H9 (cell line): ENCODE results near the gene ALPI. TPM values are rescaled to one million over a fixed set of nuclear protein-coding genes. Genes with fewer than 3 reads are reported as not detected.
A peak's percentile ranks its signal among the peaks of the same experiment; 100 is the strongest.

Experiments
- DNase-seq: peaks from one replicate; pipeline ENCODE4 v3.0.0-alpha.2; 2017
- H2AFZ ChIP-seq: one replicate; pipeline ENCODE4 v1.6.1; 2013; ENCODE audit warnings: mild to moderate bottlenecking, low read length, control low read depth, moderate library complexity
- H2AK5ac ChIP-seq: 2 replicates; pipeline ENCODE4 v1.6.1; 2013; ENCODE audit warnings: low read length, control low read depth, mixed read lengths; ENCODE audit not compliant: insufficient read length
- H2BK120ac ChIP-seq: one replicate; pipeline ENCODE4 v1.6.1; 2013; ENCODE audit warnings: low read depth, mild to moderate bottlenecking, low read length, control low read depth, inconsistent platforms; ENCODE audit not compliant: poor library complexity, severe bottlenecking
- H2BK12ac ChIP-seq: 2 replicates; pipeline ENCODE4 v1.6.1; 2013; ENCODE audit warnings: low read length, control low read depth, mixed read lengths, low read depth; ENCODE audit not compliant: insufficient read length
- H2BK15ac ChIP-seq: 2 replicates; pipeline ENCODE4 v1.6.1; 2013; ENCODE audit warnings: low read depth, low read length, control low read depth
- H2BK20ac ChIP-seq: one replicate; pipeline ENCODE4 v1.6.1; 2013; ENCODE audit warnings: low read depth, mild to moderate bottlenecking, low read length, control low read depth, inconsistent platforms; ENCODE audit not compliant: poor library complexity, severe bottlenecking
- H2BK5ac ChIP-seq: 2 replicates; pipeline ENCODE4 v1.6.1; 2013; ENCODE audit warnings: low read length, control low read depth, mixed read lengths; ENCODE audit not compliant: insufficient read length
- H3K14ac ChIP-seq: 2 replicates; pipeline ENCODE4 v1.6.1; 2013; ENCODE audit warnings: low read length, control low read depth; ENCODE audit not compliant: insufficient read depth
- H3K18ac ChIP-seq: 2 replicates; pipeline ENCODE4 v1.6.1; 2013; ENCODE audit warnings: low read depth, mild to moderate bottlenecking, mixed read lengths, low read length, control low read depth; ENCODE audit not compliant: insufficient read length
- H3K23ac ChIP-seq: 2 replicates; pipeline ENCODE4 v1.6.1; 2013; ENCODE audit warnings: low read length, control low read depth, mixed read lengths, low read depth; ENCODE audit not compliant: insufficient read length
- H3K23me2 ChIP-seq: 2 replicates; pipeline ENCODE4 v1.6.1; 2013; ENCODE audit warnings: low read depth, mild to moderate bottlenecking, mixed read lengths, low read length, control low read depth; ENCODE audit not compliant: insufficient read length, poor library complexity, severe bottlenecking
- H3K27ac ChIP-seq: 2 replicates; pipeline ENCODE4 v1.5.1; 2013; ENCODE audit warnings: low read length, control low read depth, mixed read lengths, low read depth; ENCODE audit not compliant: insufficient read length
- H3K27me3 ChIP-seq: 2 replicates; pipeline ENCODE4 v1.6.1; 2013; ENCODE audit warnings: low read length, control low read depth, inconsistent platforms; ENCODE audit not compliant: insufficient read depth
- H3K4ac ChIP-seq: 2 replicates; pipeline ENCODE4 v1.6.1; 2013; ENCODE audit warnings: low read depth, mild to moderate bottlenecking, control low read depth, inconsistent platforms, low read length, moderate library complexity
- H3K4me1 ChIP-seq: 2 replicates; pipeline ENCODE4 v1.6.1; 2013; ENCODE audit warnings: low read length, control low read depth, inconsistent platforms; ENCODE audit not compliant: insufficient read depth
- H3K4me2 ChIP-seq: 2 replicates; pipeline ENCODE4 v1.6.1; 2013; ENCODE audit warnings: low read length, control low read depth, mixed read lengths; ENCODE audit not compliant: insufficient read length, insufficient read depth
- H3K56ac ChIP-seq: 2 replicates; pipeline ENCODE4 v1.6.1; 2013; ENCODE audit warnings: low read depth, mild to moderate bottlenecking, mixed read lengths, low read length, control low read depth; ENCODE audit not compliant: insufficient read length
- H3K79me1 ChIP-seq: 2 replicates; pipeline ENCODE4 v1.6.1; 2013; ENCODE audit warnings: low read depth, mild to moderate bottlenecking, moderate library complexity, low read length, control low read depth, inconsistent platforms; ENCODE audit not compliant: insufficient read depth, poor library complexity, severe bottlenecking
- H3K79me2 ChIP-seq: 2 replicates; pipeline ENCODE4 v1.6.1; 2013; ENCODE audit warnings: low read length, control low read depth, inconsistent platforms; ENCODE audit not compliant: insufficient read depth
- H3K9ac ChIP-seq: 2 replicates; pipeline ENCODE4 v1.6.1; 2013; ENCODE audit warnings: low read length, control low read depth, mixed read lengths; ENCODE audit not compliant: insufficient read length; ENCODE audit errors: extremely low read depth
- H3K9me3 ChIP-seq: one replicate; pipeline ENCODE4 v1.6.1; 2013; ENCODE audit warnings: low read depth, low read length, inconsistent platforms; ENCODE audit not compliant: control insufficient read depth
- H3T11ph ChIP-seq: one replicate; pipeline ENCODE4 v1.6.1; 2013; ENCODE audit warnings: mild to moderate bottlenecking, low read length, control low read depth, inconsistent platforms
- H4K20me1 ChIP-seq: one replicate; pipeline ENCODE4 v1.6.1; 2013; ENCODE audit not compliant: control insufficient read depth, insufficient read length, insufficient read depth
- H4K5ac ChIP-seq: 2 replicates; pipeline ENCODE4 v1.6.1; 2013; ENCODE audit warnings: low read depth, mild to moderate bottlenecking, mixed read lengths, low read length, control low read depth; ENCODE audit not compliant: insufficient read length
- H4K8ac ChIP-seq: replicated peaks from 2 replicates; pipeline ENCODE4 v1.6.1; 2013; ENCODE audit warnings: low read length, control low read depth, mixed read lengths, low read depth; ENCODE audit not compliant: insufficient read length
- H4K91ac ChIP-seq: 2 replicates; pipeline ENCODE4 v1.6.1; 2013; ENCODE audit warnings: low read depth, mild to moderate bottlenecking, moderate library complexity, mixed read lengths, low read length, control low read depth; ENCODE audit not compliant: insufficient read length
- H3K27ac Mint-ChIP-seq, 3 experiments: 2 replicates in 2 of 3; 3 replicates in 1 of 3; pipeline ENCODE4 v1.8.0; 2020 to 2021; ENCODE audit warnings: mixed read lengths in 3 of 3, mild to moderate bottlenecking in 1 of 3, moderate library complexity in 1 of 3
- H3K27me3 Mint-ChIP-seq: 2 replicates; pipeline ENCODE4 v1.8.0; 2021; ENCODE audit warnings: low read depth, mild to moderate bottlenecking, moderate library complexity, mixed read lengths
- H3K36me3 Mint-ChIP-seq, 3 experiments: 2 replicates in 2 of 3; 3 replicates in 1 of 3; pipeline ENCODE4 v1.8.0; 2020 to 2021; ENCODE audit warnings: low read depth in 3 of 3, mixed read lengths in 3 of 3; ENCODE audit not compliant: insufficient read depth in 1 of 3
- H3K4me1 Mint-ChIP-seq, 2 experiments: 2 replicates each; pipeline ENCODE4 v1.8.0; 2020; ENCODE audit warnings: mixed read lengths in 2 of 2
- H3K4me3 Mint-ChIP-seq, 2 experiments: 2 replicates in 1 of 2; 3 replicates in 1 of 2; pipeline ENCODE4 v1.8.0; 2020 to 2021; ENCODE audit warnings: mild to moderate bottlenecking in 2 of 2, mixed read lengths in 2 of 2, moderate library complexity in 1 of 2
- H3K9me3 Mint-ChIP-seq, 2 experiments: 2 replicates in 1 of 2; 3 replicates in 1 of 2; pipeline ENCODE4 v1.8.0; 2020; ENCODE audit warnings: mild to moderate bottlenecking in 2 of 2, mixed read lengths in 2 of 2, moderate library complexity in 1 of 2
- CTCF ChIP-seq: fragments of 200-600 bp; sonication (generic); conservative IDR thresholded peaks from 3 replicates; pipeline ENCODE4 v1.8.0; 2021; ENCODE audit warnings: antibody characterized with exemption, mild to moderate bottlenecking
- WGBS: extraction: QIAGEN DNeasy Blood & Tissue Kit; methylation state at CpG from one replicate; pipeline ENCODE4 v1.1.7; 2013; ENCODE audit warnings: missing lambda C conversion rate, low lambda C conversion rate, mixed read lengths; ENCODE audit not compliant: insufficient read length; ENCODE audit errors: extremely low coverage; 5-methylcytosine and 5-hydroxymethylcytosine counted together
- total RNA-seq: library from RNA; stranded (reverse); gene quantifications from 2 replicates; pipeline ENCODE4 v1.2.1, GENCODE V29; 2021

Gene ALPI
- total RNA-seq, 1 experiment from 2014 or later = not detected

DNA sequence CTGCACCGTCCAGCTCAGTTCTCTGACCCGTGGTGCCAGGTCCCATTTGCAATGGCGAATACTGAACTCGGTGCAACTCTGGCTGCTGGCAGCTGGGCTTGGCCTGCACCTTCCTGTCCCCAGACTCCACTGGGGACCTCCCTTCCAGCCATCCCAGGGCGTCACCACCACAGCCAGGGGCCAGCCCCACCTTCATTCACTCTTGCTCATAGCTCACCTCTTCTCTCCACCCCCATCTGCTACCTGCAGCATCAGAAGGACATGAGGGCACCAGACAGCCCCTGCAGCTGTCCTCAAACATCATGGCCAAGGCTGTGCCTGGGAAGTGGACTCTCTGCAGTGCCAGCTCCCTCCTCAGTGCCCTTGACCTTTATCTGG lies 16.2 kb upstream of the ALPI start:
- WGBS = no CpG with 5 or more reads among the region's 5 CpGs
- H4K91ac ChIP-seq = no peak overlapping the region
- no peak overlapping the region for H3K56ac ChIP-seq
- H2AFZ ChIP-seq = no peak overlapping the region
- no peaks in the 10 kb centered on the region for H3K23me2 ChIP-seq
- no peak overlapping the region for H2BK20ac ChIP-seq
- no peaks in the 10 kb centered on the region for H3K9me3 ChIP-seq
- H3K79me1 ChIP-seq = no peaks in the 10 kb centered on the region
- H2BK120ac ChIP-seq = no peak overlapping the region
- H4K20me1 ChIP-seq = no peaks in the 10 kb centered on the region
- H3K79me2 ChIP-seq = no peaks in the 10 kb centered on the region
- no peak overlapping the region for H2BK12ac ChIP-seq
- Mint-ChIP-seq H3K27me3 (peaks cover 2% of the 10 kb centered on the region), H3K27ac (no peak overlapping the region), H3K4me3 (no peak overlapping the region), H3K9me3 (no peaks in the 10 kb centered on the region; a peak in 1 of 5 replicates), H3K4me1 (peaks cover 15 to 21% of the 10 kb centered on the region in 2 experiments), H3K36me3 (no peaks in the 10 kb centered on the region; a peak in 1 of 7 replicates)
- H3K18ac ChIP-seq = no peak overlapping the region
- no peak overlapping the region for H2BK15ac ChIP-seq
- TF ChIP-seq CTCF = peak; percentile 53
- H3K9ac ChIP-seq = no peak overlapping the region
- no peak overlapping the region for H3K23ac ChIP-seq
- no peak for DNase-seq
- no peak overlapping the region for H3K4ac ChIP-seq
- no peak overlapping the region for H3K27ac ChIP-seq
- H3T11ph ChIP-seq = no peak overlapping the region
- no peak overlapping the region for H2AK5ac ChIP-seq
- H4K5ac ChIP-seq = no peak overlapping the region
- H3K4me1 ChIP-seq = no peaks in the 10 kb centered on the region
- H3K14ac ChIP-seq = no peak overlapping the region
- no peak overlapping the region for H3K4me2 ChIP-seq
- no peak overlapping the region for H4K8ac ChIP-seq
- no peak overlapping the region for H2BK5ac ChIP-seq
- no peaks in the 10 kb centered on the region; the same call in 1 of the 2 replicates for H3K27me3 ChIP-seq
